ENCODE results near the gene LCE3D. TPM values are rescaled to one million over a fixed set of nuclear protein-coding genes. Genes with fewer than 3 reads are reported as not detected.
"Not testable (repeated sequence)": the region's sequence is repeated elsewhere in the genome, so short reads cannot be mapped to it uniquely, and the experiment has no call there.

Gene LCE3D, protein sequence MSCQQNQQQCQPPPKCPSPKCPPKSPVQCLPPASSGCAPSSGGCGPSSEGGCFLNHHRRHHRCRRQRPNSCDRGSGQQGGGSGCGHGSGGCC
- not detected in 2 replicates for total RNA-seq (2014; rRNA removed; shearing (Covaris generic); ENCODE audit: low replicate concordance)

DNA sequence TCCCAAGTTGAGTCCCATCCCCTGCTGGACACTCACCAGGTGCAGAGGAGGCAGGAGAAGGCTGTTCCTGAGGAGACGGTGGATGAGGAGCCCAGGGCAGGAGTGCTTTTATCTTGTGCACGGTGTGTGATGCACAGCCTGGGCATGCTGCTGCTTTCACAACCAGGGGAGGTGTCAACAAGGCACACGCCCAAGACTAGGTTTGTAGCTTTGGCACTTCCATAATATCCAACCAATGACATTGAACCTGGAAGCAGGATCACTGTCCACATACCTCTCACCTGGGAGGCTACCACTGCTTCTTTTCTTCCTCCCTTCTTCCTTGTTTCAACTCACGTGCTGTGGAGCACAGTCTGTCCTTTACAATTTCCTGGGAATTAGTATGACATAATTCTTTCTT is at the start of gene LCE3D:
Gene LCE3D, minus strand, starts transcription at position 84 of the 400 bp plus-strand sequence. CDS start 580 bp downstream, outside the sequence.
- DNase-seq (ENCODE audit: low read depth) = no peak
- in situ Hi-C loops (cut with HindIII; ENCODE audit: low pct_unique_long_range_greater_than_20kb, low sequenced_read_pairs) = no loop called here

GRCh38 chr1:152626744-152627143 is 46.4 kb upstream of the LCE3D start:
- no peak for DNase-seq (ENCODE audit: low read depth)
- in situ Hi-C loops (cut with HindIII; ENCODE audit: low pct_unique_long_range_greater_than_20kb, low sequenced_read_pairs) = no loop called here

GRCh38 chr1:152623203-152623844 is 43.0 kb upstream of the LCE3D start:
- no peak for DNase-seq (ENCODE audit: low read depth)
- in situ Hi-C loops (cut with HindIII; ENCODE audit: low pct_unique_long_range_greater_than_20kb, low sequenced_read_pairs) = no loop called here

DNA sequence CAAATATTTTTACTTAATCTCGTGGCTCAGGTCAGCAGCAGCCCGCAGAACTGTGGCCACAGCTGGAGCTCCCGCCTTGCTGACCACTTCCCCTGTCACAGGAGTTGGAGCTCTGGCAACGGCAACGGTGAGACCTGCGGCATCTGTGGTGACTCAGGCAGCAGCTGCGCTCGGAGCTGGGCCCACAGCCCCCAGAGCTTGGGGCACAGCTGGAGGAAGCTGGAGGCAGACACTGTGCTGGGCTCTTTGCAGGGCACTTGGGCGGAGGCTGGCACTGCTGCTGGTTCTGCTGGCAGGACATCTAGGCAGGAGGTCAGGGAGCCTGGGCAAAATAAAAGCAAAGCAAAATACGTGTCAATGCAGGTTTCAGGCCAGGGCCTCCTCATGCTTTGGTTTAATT is 42.5 kb upstream of the LCE3D start, which contains the start of gene LCE3A:
Gene LCE3A, minus strand, starts transcription at position 301 of the 400 bp plus-strand sequence. Its CDS starts 0 bp downstream, at position 301.
- DNase-seq (ENCODE audit: low read depth) = no peak
- in situ Hi-C loops (cut with HindIII; ENCODE audit: low pct_unique_long_range_greater_than_20kb, low sequenced_read_pairs) = no loop called here

GRCh38 chr1:152621993-152622392 is 41.7 kb upstream of the LCE3D start:
- in situ Hi-C loops (cut with HindIII; ENCODE audit: low pct_unique_long_range_greater_than_20kb, low sequenced_read_pairs) = no loop called here
- no peak for DNase-seq (ENCODE audit: low read depth)

DNA sequence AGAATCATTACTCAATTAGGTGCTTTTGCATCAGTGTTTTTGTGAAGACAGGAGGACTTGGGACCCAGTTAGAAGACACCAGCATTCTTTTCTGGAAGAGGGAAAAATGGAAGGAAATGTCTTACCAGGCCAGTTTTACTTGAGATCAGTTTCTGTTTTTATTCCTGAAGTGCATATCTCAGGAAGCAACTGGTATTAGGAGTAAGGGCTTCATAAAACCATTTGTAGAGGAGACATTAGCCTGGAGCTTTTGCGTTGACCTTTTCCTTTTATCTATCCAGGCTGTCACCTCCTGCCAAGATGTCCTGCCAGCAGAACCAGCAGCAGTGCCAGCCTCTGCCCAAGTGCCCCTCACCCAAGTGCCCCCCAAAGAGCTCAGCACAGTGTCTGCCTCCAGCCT is 33.2 kb upstream of the LCE3D start, which contains the start of gene LCE3B:
Gene LCE3B, plus strand, starts transcription at position 301 of the 400 bp plus-strand sequence. Its CDS starts 0 bp downstream, at position 301.
- in situ Hi-C loops (cut with HindIII; ENCODE audit: low pct_unique_long_range_greater_than_20kb, low sequenced_read_pairs) = no loop called here
- DNase-seq (ENCODE audit: low read depth) = no peak

GRCh38 chr1:152599934-152600333 is 19.6 kb upstream of the LCE3D start, which contains the start of gene LCE3C:
LCE3C (plus strand) TSS chr1:152600234; CDS start chr1:152600732, 498 bp downstream.
- no peak for DNase-seq (ENCODE audit: low read depth)
- in situ Hi-C loops (cut with HindIII; ENCODE audit: low pct_unique_long_range_greater_than_20kb, low sequenced_read_pairs) = no loop called here

DNA sequence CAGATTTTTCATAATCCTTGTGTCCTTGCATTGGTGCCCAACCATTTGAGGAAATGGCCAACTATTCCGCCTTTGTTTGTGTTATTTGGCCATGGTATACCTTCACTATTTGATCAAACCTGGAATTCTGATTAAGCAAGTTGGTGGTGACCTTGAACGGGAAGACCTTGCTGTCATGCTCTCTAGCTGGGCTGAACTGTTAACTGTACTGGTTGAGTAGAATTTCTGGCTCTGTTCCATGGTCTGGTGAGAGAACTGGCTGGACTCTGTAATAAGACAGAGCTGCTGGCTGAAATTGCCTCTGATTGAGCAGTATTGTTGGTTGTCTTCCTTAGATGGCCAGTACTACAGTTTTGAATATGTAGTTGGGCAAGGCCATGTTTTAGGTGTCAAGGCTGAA is 16.7 kb upstream of the LCE3D start:
- DNase-seq (ENCODE audit: low read depth) = no peak
- in situ Hi-C loops (cut with HindIII; ENCODE audit: low pct_unique_long_range_greater_than_20kb, low sequenced_read_pairs) = no loop called here

DNA sequence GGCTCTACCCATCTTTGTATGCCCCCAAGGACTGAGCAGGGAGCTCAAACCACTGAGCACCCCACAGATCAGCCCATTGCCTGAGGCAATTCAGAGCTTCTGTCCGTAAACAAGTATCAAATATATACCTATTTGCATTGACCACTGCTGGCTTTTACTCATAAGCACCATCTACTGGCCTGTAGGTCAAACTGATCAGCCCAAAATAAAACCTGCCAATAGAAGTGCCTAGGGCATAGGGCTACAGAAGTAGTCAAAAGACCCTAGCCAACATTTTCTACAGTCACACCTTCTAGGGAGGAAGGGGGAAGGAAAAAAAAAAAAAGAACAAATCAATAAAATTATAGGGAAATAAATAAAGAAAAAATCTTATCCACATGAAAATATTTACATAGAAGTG is 5.3 kb upstream of the LCE3D start:
- DNase-seq (ENCODE audit: low read depth) = no peak
- in situ Hi-C loops (cut with HindIII; ENCODE audit: low pct_unique_long_range_greater_than_20kb, low sequenced_read_pairs) = no loop called here

- in situ Hi-C loops (cut with HindIII; ENCODE audit: low pct_unique_long_range_greater_than_20kb, low sequenced_read_pairs) = no loop called here
- DNase-seq (ENCODE audit: low read depth) = peak; percentile 22
Observed at GRCh38 chr1:152582647-152583046, 2.3 kb upstream of the LCE3D start.

DNA sequence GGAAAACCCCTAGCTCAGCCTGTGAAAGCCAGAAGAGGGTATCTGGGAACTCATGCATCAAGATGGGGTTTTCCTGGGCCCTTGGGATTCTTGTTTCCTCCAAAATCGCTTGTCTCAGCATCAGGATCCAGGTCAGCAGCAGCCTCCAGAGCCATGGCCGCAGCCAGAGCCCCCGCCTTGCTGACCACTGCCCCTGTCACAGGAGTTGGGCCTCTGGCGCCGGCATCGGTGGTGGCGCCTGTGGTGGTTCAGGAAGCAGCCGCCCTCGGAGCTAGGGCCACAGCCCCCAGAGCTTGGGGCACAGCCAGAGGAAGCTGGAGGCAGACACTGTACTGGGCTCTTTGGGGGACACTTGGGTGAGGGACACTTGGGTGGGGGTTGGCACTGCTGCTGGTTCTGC is 790 bp downstream of the LCE3D start:
- DNase-seq (ENCODE audit: low read depth); in situ Hi-C loops (cut with HindIII; ENCODE audit: low pct_unique_long_range_greater_than_20kb, low sequenced_read_pairs): not testable (repeated sequence)

DNA sequence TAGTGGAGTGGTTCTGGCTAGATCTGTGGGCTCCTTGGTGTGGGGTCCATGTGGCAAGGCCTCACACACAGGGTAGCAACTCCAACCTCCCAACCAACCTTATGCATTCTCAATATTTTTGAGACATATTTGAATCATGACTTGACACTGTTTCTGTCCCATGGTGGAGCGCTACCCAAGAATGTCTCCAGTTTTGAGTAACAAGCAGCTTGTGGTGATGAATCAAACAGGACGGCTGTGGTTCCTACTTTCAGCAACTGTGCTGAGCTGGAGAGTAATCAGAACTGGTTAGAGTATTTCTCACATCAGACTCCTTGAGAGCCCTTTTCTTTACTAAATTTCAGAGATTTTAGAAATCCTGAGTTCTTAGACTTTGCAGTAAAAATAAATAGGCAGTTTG is 3.1 kb downstream of the LCE3D start:
- no peak for DNase-seq (ENCODE audit: low read depth)
- in situ Hi-C loops (cut with HindIII; ENCODE audit: low pct_unique_long_range_greater_than_20kb, low sequenced_read_pairs) = no loop called here

GRCh38 chr1:152566681-152567080 is 13.6 kb downstream of the LCE3D start, which contains the start of gene LCE3E:
LCE3E (minus strand) TSS chr1:152566780; CDS start chr1:152566208, 572 bp downstream.
- in situ Hi-C loops (cut with HindIII; ENCODE audit: low pct_unique_long_range_greater_than_20kb, low sequenced_read_pairs) = no loop called here
- no peak for DNase-seq (ENCODE audit: low read depth)

- in situ Hi-C loops (cut with HindIII; ENCODE audit: low pct_unique_long_range_greater_than_20kb, low sequenced_read_pairs) = no loop called here
- DNase-seq (ENCODE audit: low read depth) = no peak
Observed at GRCh38 chr1:152565535-152566215, 14.6 kb downstream of the LCE3D start.

GRCh38 chr1:152565115-152565514 is 15.2 kb downstream of the LCE3D start:
- in situ Hi-C loops (cut with HindIII; ENCODE audit: low pct_unique_long_range_greater_than_20kb, low sequenced_read_pairs) = no loop called here
- no peak for DNase-seq (ENCODE audit: low read depth)

DNA sequence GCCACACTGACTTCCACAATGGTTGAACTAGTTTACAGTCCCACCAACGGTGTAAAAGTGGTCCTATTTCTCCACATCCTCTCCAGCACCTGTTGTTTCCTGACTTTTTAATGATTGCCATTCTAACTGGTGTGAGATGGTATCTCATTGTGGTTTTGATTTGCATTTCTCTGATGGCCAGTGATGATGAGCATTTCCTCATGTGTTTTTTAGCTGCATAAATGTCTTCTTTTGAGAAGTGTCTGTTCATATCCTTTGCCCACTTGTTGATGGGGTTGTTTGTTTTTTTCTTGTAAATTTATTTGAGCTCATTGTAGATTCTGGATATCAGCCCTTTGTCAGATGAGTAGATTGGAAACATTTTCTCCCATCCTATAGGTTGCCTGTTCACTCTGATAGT is 32.0 kb downstream of the LCE3D start:
- DNase-seq (ENCODE audit: low read depth); in situ Hi-C loops (cut with HindIII; ENCODE audit: low pct_unique_long_range_greater_than_20kb, low sequenced_read_pairs): not testable (repeated sequence)

DNA sequence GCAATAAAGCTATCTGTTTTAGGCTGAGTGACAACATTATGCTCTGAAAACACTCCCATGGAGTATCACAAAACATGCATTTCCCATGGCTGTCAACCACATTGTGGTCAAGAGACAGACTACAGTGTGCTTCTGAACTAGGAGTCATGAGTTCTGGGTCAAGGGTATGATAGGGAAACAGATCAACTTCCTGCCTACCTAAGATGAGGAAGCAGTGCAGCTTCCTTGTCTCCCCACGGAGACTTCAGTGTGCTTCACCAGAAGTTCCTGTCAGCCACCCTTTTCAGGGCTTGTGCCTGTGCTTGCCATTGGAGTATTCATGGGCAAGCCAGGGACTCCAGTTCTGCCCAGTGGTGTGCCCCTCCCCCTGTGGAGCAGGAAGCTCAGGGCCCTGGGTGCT is 33.6 kb downstream of the LCE3D start:
- in situ Hi-C loops (cut with HindIII; ENCODE audit: low pct_unique_long_range_greater_than_20kb, low sequenced_read_pairs) = no loop called here
- DNase-seq (ENCODE audit: low read depth) = no peak

GRCh38 chr1:152543820-152544219 is 36.5 kb downstream of the LCE3D start:
- DNase-seq (ENCODE audit: low read depth) = no peak
- in situ Hi-C loops (cut with HindIII; ENCODE audit: low pct_unique_long_range_greater_than_20kb, low sequenced_read_pairs) = no loop called here

DNA sequence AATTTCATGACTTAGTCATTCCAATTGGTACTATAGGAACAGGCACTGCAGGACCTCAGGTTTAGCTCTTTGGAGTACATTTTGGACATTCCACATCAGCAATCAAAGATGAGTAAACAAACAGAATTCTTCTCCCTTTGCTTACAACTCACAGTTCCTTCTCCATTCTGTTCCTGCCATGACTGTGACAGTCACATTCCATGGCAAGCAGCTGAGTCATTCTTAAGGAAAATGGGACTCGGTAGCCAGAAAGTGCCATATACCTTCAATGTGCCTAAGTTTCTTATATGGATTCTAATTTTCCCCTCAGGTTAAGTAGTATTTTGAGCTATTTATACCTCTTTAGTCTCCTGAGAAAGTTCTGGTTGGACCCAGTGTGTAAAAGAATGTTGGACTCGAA is 40.4 kb downstream of the LCE3D start:
- peak; percentile 16 for DNase-seq (ENCODE audit: low read depth)
- in situ Hi-C loops (cut with HindIII; ENCODE audit: low pct_unique_long_range_greater_than_20kb, low sequenced_read_pairs) = no loop called here

Data from Caki2 (cell line).